NCI-H146 treated with DMSO at 0.1 percent for 48 hours (cell line): ENCODE results near the gene SOX9.
A peak's percentile ranks its signal among the peaks of the same experiment; 100 is the strongest.

Experiments
- DNase-seq: peaks from one replicate; lab custom pipeline; 2025; ENCODE audit not compliant: unreplicated experiment; lab: John Stamatoyannopoulos, UW

Gene SOX9

GRCh38 chr17:72120642-72121163, at the start of gene SOX9:
Gene SOX9 (plus strand): TSS chr17:72121020. CDS start chr17:72121392, 372 bp downstream.
- DNase-seq: peak; percentile 94

GRCh38 chr17:72071330-72071729, 49.5 kb upstream of the SOX9 start:
- no peak for DNase-seq

GRCh38 chr17:72075995-72076677, 44.7 kb upstream of the SOX9 start:
- DNase-seq: no peak

- no peak for DNase-seq
Observed at GRCh38 chr17:72076678-72077030, 44.2 kb upstream of the SOX9 start.

- no peak for DNase-seq
Observed at GRCh38 chr17:72077326-72077960, 43.4 kb upstream of the SOX9 start.

- no peak for DNase-seq
Observed at GRCh38 chr17:72079700-72080099, 41.1 kb upstream of the SOX9 start.

- DNase-seq: no peak
Observed at GRCh38 chr17:72087876-72088275, 32.9 kb upstream of the SOX9 start.

GRCh38 chr17:72089453-72089987, 31.3 kb upstream of the SOX9 start:
- no peak for DNase-seq

- DNase-seq: no peak
Observed at GRCh38 chr17:72090108-72090507, 30.7 kb upstream of the SOX9 start.

- no peak for DNase-seq
Observed at GRCh38 chr17:72092710-72093322, 28.0 kb upstream of the SOX9 start.

- no peak for DNase-seq
Observed at GRCh38 chr17:72093707-72094106, 27.1 kb upstream of the SOX9 start.

GRCh38 chr17:72095316-72095715, 25.5 kb upstream of the SOX9 start:
- DNase-seq: no peak

- DNase-seq: no peak
Observed at GRCh38 chr17:72097144-72097543, 23.7 kb upstream of the SOX9 start.

- DNase-seq: no peak
Observed at GRCh38 chr17:72099919-72100318, 20.9 kb upstream of the SOX9 start.

GRCh38 chr17:72100470-72100869, 20.4 kb upstream of the SOX9 start:
- no peak for DNase-seq

- DNase-seq: no peak
Observed at GRCh38 chr17:72101526-72101925, 19.3 kb upstream of the SOX9 start.

GRCh38 chr17:72102366-72102765, 18.5 kb upstream of the SOX9 start:
- DNase-seq: no peak

GRCh38 chr17:72104164-72104862, 16.5 kb upstream of the SOX9 start:
- DNase-seq: no peak

GRCh38 chr17:72104863-72105234, 16.0 kb upstream of the SOX9 start:
- no peak for DNase-seq

GRCh38 chr17:72107100-72107499, 13.7 kb upstream of the SOX9 start:
- no peak for DNase-seq

- no peak for DNase-seq
Observed at GRCh38 chr17:72110231-72110941, 10.4 kb upstream of the SOX9 start.
